HG03039 (cell line): ENCODE measurements around the gene NRDC.
"Not testable (repeated sequence)": the region's sequence is repeated elsewhere in the genome, so short reads cannot be mapped to it uniquely, and the experiment has no call there.

Source experiments
- ATAC-seq: cut with Tn5 transposase; IDR thresholded peaks from one replicate; pipeline ENCODE4 v1.9.1; 2021; ENCODE audit warnings: mild to moderate bottlenecking, moderate library complexity; ENCODE audit not compliant: unreplicated experiment

NRDC gene

DNA sequence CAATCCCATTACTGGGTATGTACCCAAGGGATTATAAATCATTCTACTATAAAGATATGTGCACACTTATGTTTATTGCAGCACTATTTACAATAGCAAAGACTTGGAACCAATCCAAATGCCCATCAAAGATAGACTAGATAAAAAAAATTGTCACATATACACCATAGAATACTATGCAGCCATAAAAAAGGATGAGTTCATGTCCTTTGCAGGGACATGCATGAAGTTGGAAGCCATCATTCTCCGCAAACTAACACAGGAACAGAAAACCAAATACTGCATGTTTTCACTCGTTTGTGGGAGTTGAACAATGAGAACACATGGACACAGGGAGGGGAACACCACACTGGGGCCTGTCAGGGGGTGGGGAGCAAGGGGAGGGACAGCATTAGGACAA lies 16.2 kb upstream of the NRDC start:
- ATAC-seq: not testable (repeated sequence)

DNA sequence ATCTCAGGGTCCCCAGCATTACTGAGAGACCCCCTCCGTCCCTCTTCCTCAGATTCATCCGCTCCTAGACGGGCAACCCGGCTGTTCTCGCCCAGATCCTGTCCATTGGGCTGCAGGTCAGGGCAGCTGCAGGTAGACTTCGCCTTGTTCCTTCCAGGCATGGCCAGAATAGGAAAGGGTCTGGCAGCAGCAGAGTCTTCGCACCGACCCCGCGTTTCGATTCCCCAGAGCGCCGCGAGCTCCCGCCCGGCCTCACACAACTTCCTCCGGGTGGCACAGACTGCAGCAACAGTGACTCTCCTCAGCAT lies 265 bp downstream of the NRDC start:
- peak; percentile 17 for ATAC-seq

- ATAC-seq: peak; percentile 9
These were observed 856 bp downstream of the NRDC start for GRCh38 chr1:51877434-51878307.

GRCh38 chr1:51875836-51876235 lies 2.7 kb downstream of the NRDC start:
- ATAC-seq: no peak

- no peak for ATAC-seq
These were observed 3.2 kb downstream of the NRDC start for GRCh38 chr1:51875291-51875772.

- not testable (repeated sequence) for ATAC-seq
These were observed 5.3 kb downstream of the NRDC start for GRCh38 chr1:51873270-51873669.

DNA sequence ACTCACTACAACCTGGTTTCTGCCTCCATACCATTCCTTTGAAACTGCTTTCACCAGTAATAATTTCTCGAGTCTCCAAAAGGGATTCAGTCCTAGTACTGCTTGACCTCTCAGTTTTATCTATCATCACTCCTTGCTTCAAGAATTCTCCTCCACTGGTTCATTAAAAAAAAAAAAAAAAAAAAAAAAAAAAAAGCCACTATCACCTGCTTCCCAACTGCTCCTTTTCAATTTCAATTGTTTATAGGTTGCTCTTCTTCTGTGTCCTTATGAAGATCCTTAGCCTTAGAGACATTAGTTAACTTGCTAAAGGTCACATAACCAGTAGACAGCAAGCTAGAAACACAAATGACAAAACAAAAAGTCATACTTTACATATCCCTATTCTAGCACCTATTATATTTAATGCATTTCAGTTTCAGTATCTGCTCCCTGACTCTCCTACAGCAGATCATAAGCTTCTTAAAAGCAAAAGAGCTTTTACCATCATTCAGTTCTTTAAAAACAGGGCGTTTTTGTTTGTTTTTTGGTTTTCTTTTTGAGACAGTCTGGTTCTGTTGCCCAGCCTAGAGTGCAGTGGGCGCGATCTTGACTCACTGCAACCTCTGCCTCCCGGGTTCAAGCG lies 7.1 kb downstream of the NRDC start:
- no peak for ATAC-seq

DNA sequence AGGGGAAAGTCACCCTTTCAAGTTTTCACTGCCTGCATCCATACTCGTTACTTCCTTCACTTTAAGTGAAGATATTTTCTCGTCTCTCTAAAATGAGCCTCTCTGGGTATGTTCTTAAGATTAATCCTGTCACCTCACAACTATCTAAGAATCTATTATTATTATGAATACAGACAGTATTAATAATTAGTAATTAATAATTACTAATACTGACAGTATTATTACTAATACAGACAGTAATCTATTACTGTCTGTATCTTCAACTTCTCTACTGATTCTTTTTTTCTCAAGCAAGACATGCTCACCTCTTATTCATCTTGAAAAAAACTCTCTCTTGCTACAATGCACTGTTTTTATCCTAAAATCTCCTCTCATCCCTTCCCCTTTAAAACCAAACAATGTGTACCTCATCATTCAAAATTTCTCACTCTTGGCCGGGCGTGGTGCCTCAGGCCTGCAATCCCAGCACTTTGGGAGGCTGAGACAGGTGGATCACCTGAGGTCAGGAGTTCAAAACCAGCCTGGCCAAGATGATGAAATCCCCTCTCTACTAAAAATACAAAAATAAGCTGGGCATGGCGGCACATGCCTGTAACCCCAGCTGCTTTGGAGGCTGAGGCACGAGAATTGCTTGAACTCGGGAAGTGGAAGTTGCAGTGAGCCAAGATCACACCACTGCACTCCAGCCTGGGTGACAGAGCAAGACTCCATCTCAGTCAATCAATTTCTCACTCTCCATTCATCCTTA lies 7.8 kb downstream of the NRDC start:
- no peak for ATAC-seq

DNA sequence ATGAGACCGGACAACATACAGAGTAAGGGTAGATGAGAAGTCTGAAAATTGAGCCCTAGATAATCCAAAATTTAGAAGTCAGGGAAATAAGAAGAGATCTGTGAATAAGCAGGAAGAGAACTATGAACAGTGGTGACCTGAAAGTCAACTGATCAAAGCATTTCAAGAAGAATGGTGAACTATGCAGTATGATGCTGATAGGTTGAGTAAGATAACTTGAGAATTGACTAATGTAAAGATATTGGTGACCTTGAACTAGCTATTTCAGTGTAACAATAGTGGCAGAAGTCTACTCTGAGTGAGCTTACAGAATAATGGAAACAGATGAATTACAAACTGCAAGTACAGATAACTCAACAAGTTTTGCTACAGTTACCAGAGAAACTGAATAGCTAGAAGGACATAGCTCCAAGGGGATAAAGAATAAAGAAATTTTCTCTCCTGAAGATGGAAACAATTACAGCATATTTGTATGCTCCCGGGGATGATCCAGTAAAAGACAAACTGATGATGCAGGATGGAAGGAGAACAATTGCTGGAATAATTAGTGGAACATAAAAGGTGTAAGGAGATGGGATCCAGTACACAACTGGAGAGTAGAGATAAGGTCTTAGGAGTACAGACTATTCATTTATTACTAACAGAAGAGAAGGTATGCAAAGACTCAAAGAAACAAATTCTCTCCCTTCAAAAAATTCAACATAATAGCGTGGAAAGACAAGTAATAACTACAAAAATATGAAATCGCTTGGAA lies 10.9 kb downstream of the NRDC start:
- no peak for ATAC-seq

DNA sequence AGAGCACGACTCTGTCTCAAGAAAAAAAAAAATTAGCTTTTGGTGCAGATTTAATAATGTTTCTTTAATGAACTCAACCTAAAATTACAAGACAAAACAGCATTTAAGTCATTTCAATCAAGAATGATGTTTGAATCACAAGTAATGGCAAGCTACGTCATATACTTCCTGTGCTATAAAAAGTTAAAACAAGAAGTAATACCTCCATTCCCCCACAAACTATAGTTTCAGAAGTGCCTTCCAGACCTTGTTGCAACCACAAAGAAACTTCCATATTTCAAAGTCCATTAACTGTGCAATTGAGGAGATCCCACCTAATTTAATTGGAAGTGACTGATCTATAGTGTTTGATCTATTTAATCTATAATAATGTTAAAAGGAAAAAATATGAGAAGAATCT lies 15.1 kb downstream of the NRDC start:
- ATAC-seq: no peak

GRCh38 chr1:51861669-51862068 lies 16.9 kb downstream of the NRDC start:
- no peak for ATAC-seq

GRCh38 chr1:51859735-51860134 lies 18.8 kb downstream of the NRDC start:
- no peak for ATAC-seq

GRCh38 chr1:51859333-51859732 lies 19.2 kb downstream of the NRDC start:
- ATAC-seq: no peak

- ATAC-seq: no peak
These were observed 19.6 kb downstream of the NRDC start for GRCh38 chr1:51858892-51859291.

GRCh38 chr1:51856745-51857144 lies 21.8 kb downstream of the NRDC start:
- no peak for ATAC-seq

GRCh38 chr1:51855624-51856023 lies 22.9 kb downstream of the NRDC start:
- no peak for ATAC-seq

DNA sequence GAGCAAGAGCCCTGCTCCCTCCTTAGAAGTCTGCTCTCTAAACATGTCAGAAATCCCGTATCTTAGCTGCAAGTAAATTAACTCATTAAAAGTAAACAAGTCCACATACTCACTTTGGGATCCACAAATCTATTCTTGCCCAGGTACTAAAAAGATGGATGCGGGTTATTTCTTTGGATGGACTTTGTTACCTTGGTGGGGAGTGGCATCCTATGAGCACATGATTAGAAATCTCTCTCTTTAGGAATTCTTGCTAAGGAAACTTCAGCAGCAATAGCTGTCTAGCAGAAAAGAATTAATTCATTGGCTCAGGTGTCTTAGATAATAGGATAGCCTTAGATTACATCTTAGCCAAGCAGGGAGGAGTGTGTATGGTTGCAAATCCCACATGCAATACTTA lies 25.2 kb downstream of the NRDC start:
- ATAC-seq: no peak

- no peak for ATAC-seq
These were observed 26.6 kb downstream of the NRDC start for GRCh38 chr1:51851882-51852396.

GRCh38 chr1:51850420-51851223 lies 27.9 kb downstream of the NRDC start:
- ATAC-seq: no peak
